DND-41 (cell line): ENCODE data around the gene MMD2.

Source experiments
- ATAC-seq: fragments of 200-7000 bp; cut with Tn5 transposase; 3 replicates; pipeline ENCODE4 v1.9.1; 2021; ENCODE audit warnings: low read depth; ENCODE audit not compliant: insufficient read depth
- DNase-seq: peaks from one replicate; pipeline ENCODE4 v3.0.0-alpha.2; 2020
- H2AFZ ChIP-seq: 2 replicates; pipeline ENCODE4 v1.6.0; 2012; ENCODE audit warnings: low read depth, low read length
- H3K27ac ChIP-seq: 2 replicates; pipeline ENCODE4 v1.5.1; 2012; ENCODE audit warnings: low read length, inconsistent platforms
- H3K27me3 ChIP-seq: fragments of 200-600 bp; sonication (generic); 2 replicates; pipeline ENCODE4 v1.6.0; 2012; ENCODE audit warnings: low read length, mild to moderate bottlenecking, inconsistent platforms; ENCODE audit not compliant: insufficient read depth, poor library complexity
- H3K36me3 ChIP-seq: 2 replicates; pipeline ENCODE4 v1.5.1; 2012; ENCODE audit warnings: low read length, inconsistent platforms; ENCODE audit not compliant: insufficient read depth
- H3K4me1 ChIP-seq: 2 replicates; pipeline ENCODE4 v1.5.1; 2012; ENCODE audit warnings: mild to moderate bottlenecking, low read length; ENCODE audit not compliant: insufficient read depth
- H3K4me2 ChIP-seq: 2 replicates; pipeline ENCODE4 v1.6.0; 2012; ENCODE audit warnings: mild to moderate bottlenecking, moderate library complexity, low read length, inconsistent platforms; ENCODE audit not compliant: insufficient read depth
- H3K4me3 ChIP-seq, 2 experiments: fragments of 200-600 bp in 1 of 2; shearing (Covaris generic) in 1 of 2; 2 replicates each; pipeline ENCODE4 v1.5.1; 2012 to 2016; ENCODE audit warnings: inconsistent platforms in 2 of 2, low read length in 2 of 2, mild to moderate bottlenecking in 2 of 2, low read depth in 1 of 2, moderate library complexity in 1 of 2
- H3K79me2 ChIP-seq: 2 replicates; pipeline ENCODE4 v1.6.0; 2012; ENCODE audit warnings: low read length, inconsistent platforms; ENCODE audit not compliant: insufficient read depth
- H3K9ac ChIP-seq: 2 replicates; pipeline ENCODE4 v1.6.0; 2012; ENCODE audit warnings: low read depth, mild to moderate bottlenecking, inconsistent platforms, low read length, moderate library complexity
- H3K9me3 ChIP-seq: 2 replicates; pipeline ENCODE4 v1.5.1; 2012; ENCODE audit warnings: low read length, moderate library complexity, mild to moderate bottlenecking, inconsistent platforms; ENCODE audit not compliant: insufficient read depth, severe bottlenecking
- H4K20me1 ChIP-seq: 2 replicates; pipeline ENCODE4 v1.6.0; 2012; ENCODE audit warnings: low read length; ENCODE audit not compliant: insufficient read depth
- EZH2 ChIP-seq: IDR thresholded peaks from 3 replicates; pipeline ENCODE4 v1.6.1; 2012; ENCODE audit warnings: borderline replicate concordance, low read depth, mild to moderate bottlenecking, moderate library complexity, low read length, inconsistent platforms; ENCODE audit not compliant: severe bottlenecking
- TF ChIP-seq, protein P1 (sequence below): IDR thresholded peaks from 2 replicates; pipeline ENCODE4 v1.5.1; 2012; ENCODE audit warnings: borderline replicate concordance, low read length, moderate library complexity, mild to moderate bottlenecking; ENCODE audit not compliant: poor library complexity, severe bottlenecking; ENCODE audit errors: extremely low read depth

Gene MMD2

DNA sequence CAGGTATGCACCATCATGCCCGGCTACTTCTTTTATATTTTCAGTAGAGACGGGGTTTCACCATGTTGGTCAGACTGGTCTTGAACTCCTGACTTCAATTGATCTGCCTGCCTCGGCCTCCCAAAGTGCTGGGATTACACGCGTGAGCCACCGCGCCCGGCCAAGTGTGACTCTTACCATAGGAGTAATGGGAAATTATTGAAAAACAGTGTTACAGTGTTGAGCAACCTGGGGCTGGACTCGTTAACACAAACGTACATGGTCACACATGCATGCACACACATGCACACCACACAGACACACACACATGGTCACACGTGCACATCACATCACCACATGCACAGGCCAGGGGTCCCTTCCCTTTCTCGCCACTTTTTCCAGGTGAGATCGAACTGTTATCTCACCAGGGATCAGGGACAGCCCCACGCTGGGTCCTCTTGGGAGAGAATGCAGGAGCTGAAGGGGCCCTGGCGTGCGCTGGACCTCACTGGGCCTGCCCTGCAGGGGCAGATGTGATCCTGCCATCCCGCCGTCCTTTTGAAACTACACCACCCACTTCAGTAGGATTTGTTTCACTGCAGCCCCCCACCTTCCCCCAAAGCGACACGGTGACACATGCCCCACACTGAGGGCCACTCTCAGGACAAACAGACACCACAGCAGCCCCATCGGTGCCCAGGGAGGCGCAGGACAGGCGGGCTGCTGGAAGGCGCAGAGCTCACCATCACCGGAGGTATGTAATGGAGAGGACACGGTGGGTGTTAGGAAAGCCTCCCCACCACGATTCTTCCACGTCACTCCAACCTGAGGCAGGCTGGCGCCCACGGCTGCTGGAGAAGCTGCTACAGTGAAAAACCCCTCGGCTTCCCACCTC lies 85.7 kb downstream of the MMD2 start:
- Histone ChIP-seq H2AFZ (no peak overlapping the region), H4K20me1 (no peaks in the 10 kb centered on the region), H3K36me3 (no peaks in the 10 kb centered on the region), H3K79me2 (no peaks in the 10 kb centered on the region), H3K27ac (no peak overlapping the region), H3K27me3 (no peaks in the 10 kb centered on the region), H3K4me3 (no peak overlapping the region), H3K9ac (no peak overlapping the region), H3K9me3 (no peaks in the 10 kb centered on the region), H3K4me1 (no peaks in the 10 kb centered on the region), H3K4me2 (no peak overlapping the region)
- TF ChIP-seq EZH2 = no peak
- TF ChIP-seq, protein P1, sequence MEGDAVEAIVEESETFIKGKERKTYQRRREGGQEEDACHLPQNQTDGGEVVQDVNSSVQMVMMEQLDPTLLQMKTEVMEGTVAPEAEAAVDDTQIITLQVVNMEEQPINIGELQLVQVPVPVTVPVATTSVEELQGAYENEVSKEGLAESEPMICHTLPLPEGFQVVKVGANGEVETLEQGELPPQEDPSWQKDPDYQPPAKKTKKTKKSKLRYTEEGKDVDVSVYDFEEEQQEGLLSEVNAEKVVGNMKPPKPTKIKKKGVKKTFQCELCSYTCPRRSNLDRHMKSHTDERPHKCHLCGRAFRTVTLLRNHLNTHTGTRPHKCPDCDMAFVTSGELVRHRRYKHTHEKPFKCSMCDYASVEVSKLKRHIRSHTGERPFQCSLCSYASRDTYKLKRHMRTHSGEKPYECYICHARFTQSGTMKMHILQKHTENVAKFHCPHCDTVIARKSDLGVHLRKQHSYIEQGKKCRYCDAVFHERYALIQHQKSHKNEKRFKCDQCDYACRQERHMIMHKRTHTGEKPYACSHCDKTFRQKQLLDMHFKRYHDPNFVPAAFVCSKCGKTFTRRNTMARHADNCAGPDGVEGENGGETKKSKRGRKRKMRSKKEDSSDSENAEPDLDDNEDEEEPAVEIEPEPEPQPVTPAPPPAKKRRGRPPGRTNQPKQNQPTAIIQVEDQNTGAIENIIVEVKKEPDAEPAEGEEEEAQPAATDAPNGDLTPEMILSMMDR = no peak
- no peak for DNase-seq
- no peak for ATAC-seq

DNA sequence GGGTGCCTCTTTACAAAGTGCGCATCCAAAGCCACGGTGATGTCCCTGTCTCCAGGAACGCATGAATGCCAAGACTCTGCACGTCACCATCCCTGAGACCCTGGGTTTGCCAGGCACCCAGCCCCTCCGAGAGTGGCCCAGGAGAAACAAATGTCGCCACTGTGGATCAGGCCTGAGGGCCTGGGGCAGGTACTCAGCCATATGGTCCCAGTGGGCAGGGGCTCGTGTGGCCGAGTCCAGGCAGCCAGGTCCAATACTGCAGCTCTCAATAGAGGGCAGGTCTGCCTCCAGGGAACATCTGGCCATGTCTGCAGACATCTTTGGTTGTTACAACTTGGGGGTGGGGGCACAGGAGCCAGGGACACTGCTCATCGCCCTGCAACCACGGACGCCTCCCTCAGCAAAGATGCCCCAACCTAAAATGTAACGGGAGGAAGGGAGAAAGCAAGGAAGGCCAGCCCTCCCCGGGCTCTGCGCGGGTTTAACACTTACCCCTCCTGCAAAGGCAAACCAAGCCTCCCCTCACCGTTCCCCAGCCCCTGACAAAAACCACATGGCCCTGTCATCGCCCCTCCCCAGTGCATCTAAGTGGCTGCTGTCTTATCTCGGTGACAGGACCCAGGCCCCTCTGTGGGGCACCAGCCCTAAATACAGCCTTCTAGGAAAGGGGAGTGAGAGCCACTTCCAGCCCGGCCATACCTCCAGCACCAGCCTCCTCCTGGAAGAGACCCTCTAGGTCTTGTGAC lies 86.9 kb downstream of the MMD2 start:
- Histone ChIP-seq H3K9me3 (no peaks in the 10 kb centered on the region), H3K4me3 (no peak overlapping the region), H3K4me2 (no peak overlapping the region), H3K9ac (no peak overlapping the region), H3K4me1 (no peaks in the 10 kb centered on the region), H3K36me3 (no peaks in the 10 kb centered on the region), H4K20me1 (no peaks in the 10 kb centered on the region), H2AFZ (no peak overlapping the region), H3K79me2 (no peaks in the 10 kb centered on the region), H3K27ac (no peak overlapping the region), H3K27me3 (no peaks in the 10 kb centered on the region)
- no peak for TF ChIP-seq EZH2
- TF ChIP-seq, protein P1 = no peak
- no peak for DNase-seq
- ATAC-seq = no peak

DNA sequence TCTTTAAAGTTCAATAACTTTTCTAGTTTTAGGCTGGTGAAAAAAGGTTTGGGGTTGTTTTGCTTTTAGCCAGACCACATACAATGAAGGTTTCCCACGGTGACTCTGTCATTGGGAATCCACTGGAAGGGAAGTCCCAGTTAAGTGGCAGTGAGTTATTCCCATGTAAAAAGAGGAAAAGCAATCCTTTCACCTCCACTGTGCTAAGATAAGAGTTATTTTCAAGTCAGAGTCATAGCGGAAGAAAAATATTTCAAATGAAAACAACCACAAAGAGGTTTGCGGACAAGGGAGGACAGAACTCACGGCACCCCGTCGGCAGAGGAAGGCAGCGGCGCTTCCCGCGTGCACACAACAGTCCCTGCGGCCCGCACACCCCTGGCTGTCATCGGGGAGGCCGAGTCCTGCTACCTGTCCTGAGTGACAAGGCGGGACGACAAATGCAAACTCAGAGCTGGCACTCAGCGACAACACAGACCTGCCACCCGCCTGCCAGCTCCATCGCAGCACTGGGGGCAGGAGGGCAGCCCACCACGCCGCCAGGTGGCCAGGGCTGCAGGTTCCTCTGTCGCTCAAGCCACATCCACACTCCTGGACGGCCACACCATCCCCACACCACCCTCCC lies 87.8 kb downstream of the MMD2 start:
- H3K27me3 ChIP-seq = no peaks in the 10 kb centered on the region
- no peaks in the 10 kb centered on the region for H3K36me3 ChIP-seq
- DNase-seq = no peak

More for the DNA sequence above, 87.8 kb downstream of the MMD2 start:
- Histone ChIP-seq H3K79me2 (no peaks in the 10 kb centered on the region), H2AFZ (no peak overlapping the region), H3K27ac (no peak overlapping the region), H3K9ac (no peak overlapping the region), H4K20me1 (no peaks in the 10 kb centered on the region), H3K9me3 (no peaks in the 10 kb centered on the region), H3K4me3 (no peak overlapping the region), H3K4me1 (no peaks in the 10 kb centered on the region), H3K4me2 (no peak overlapping the region)
- TF ChIP-seq, protein P1 = no peak
- no peak for TF ChIP-seq EZH2
- ATAC-seq = no peak
